HepG2 (cell line): ENCODE measurements around the gene SCAF11. TPM values are rescaled to one million over a fixed set of nuclear protein-coding genes. Genes with fewer than 3 reads are reported as not detected.

Source experiments
- ATF1 ChIP-seq: IDR thresholded peaks from 2 replicates; pipeline ENCODE4 v1.6.1; 2016; ENCODE audit warnings: mild to moderate bottlenecking, control low read depth
- CENPBD1 ChIP-seq: sonication (generic); formaldehyde crosslinking; IDR thresholded peaks from 2 replicates; pipeline ENCODE4 v1.8.0; 2022; ENCODE audit warnings: missing genetic modification reagents, low read depth, mild to moderate bottlenecking, borderline replicate concordance
- DMAP1 ChIP-seq: IDR thresholded peaks from 2 replicates; pipeline ENCODE4 v1.6.1; 2016
- MXD4 ChIP-seq: IDR thresholded peaks from 2 replicates; pipeline ENCODE4 v1.6.1; 2016; ENCODE audit warnings: mild to moderate bottlenecking, missing biosample characterization, missing genetic modification reagents
- NCOA5 ChIP-seq: sonication (generic); formaldehyde crosslinking; IDR thresholded peaks from 2 replicates; pipeline ENCODE4 v1.4.0; 2020; ENCODE audit warnings: missing genetic modification reagents
- NONO ChIP-seq, 2 experiments: fragments of 450-650 bp in 1 of 2; sonication (generic) in 1 of 2; formaldehyde crosslinking in 1 of 2; IDR thresholded peaks in 1 of 2; conservative IDR thresholded peaks in 1 of 2; 2 replicates each; pipeline versions ENCODE4 v1.6.1 to v1.8.0; 2017 to 2022; ENCODE audit warnings: mild to moderate bottlenecking in 1 of 2, missing genetic modification reagents in 1 of 2, moderate library complexity in 1 of 2
- PAXIP1 ChIP-seq: sonication (generic); formaldehyde crosslinking; conservative IDR thresholded peaks from 2 replicates; pipeline ENCODE4 v1.4.0; 2020; ENCODE audit warnings: mild to moderate bottlenecking, missing genetic modification reagents, moderate library complexity
- POLR2AphosphoS2 ChIP-seq: IDR thresholded peaks from 2 replicates; pipeline ENCODE4 v1.6.1; 2011; ENCODE audit warnings: low read depth, low read length, improper control_type of control experiment
- SATB2 ChIP-seq: sonication (generic); formaldehyde crosslinking; IDR thresholded peaks from 2 replicates; pipeline ENCODE4 v1.5.0; 2020; ENCODE audit warnings: missing genetic modification reagents
- SUZ12 ChIP-seq: fragments of 150-350 bp; IDR thresholded peaks from 2 replicates; pipeline ENCODE4 v1.6.1; 2014; ENCODE audit warnings: low read depth, low read length
- ZBTB14 ChIP-seq: sonication (generic); formaldehyde crosslinking; IDR thresholded peaks from 2 replicates; pipeline ENCODE4 v1.4.0; 2020; ENCODE audit warnings: missing genetic modification reagents
- ZFP82 ChIP-seq: sonication (generic); formaldehyde crosslinking; IDR thresholded peaks from 2 replicates; pipeline ENCODE4 v1.5.1; 2020; ENCODE audit warnings: mild to moderate bottlenecking, missing genetic modification reagents, borderline replicate concordance
- ZFP90 ChIP-seq: sonication (generic); formaldehyde crosslinking; IDR thresholded peaks from 2 replicates; pipeline ENCODE4 v1.8.0; 2022; ENCODE audit warnings: missing genetic modification reagents, mild to moderate bottlenecking, inconsistent platforms, borderline replicate concordance
- ZGPAT ChIP-seq: IDR thresholded peaks from 2 replicates; pipeline ENCODE4 v1.6.1; 2016; ENCODE audit warnings: mild to moderate bottlenecking
- ZNF121 ChIP-seq: sonication (generic); formaldehyde crosslinking; IDR thresholded peaks from 2 replicates; pipeline ENCODE4 v1.5.0; 2020; ENCODE audit warnings: mild to moderate bottlenecking, missing genetic modification reagents
- ZNF20 ChIP-seq: sonication (generic); formaldehyde crosslinking; IDR thresholded peaks from 2 replicates; pipeline ENCODE4 v1.4.0; 2020; ENCODE audit warnings: mild to moderate bottlenecking, moderate library complexity, missing genetic modification reagents
- ZNF580 ChIP-seq: IDR thresholded peaks from 2 replicates; pipeline ENCODE4 v1.6.1; 2016; ENCODE audit warnings: low read depth, borderline replicate concordance
- ZNF660 ChIP-seq: sonication (generic); formaldehyde crosslinking; IDR thresholded peaks from 2 replicates; pipeline ENCODE4 v1.5.1; 2020; ENCODE audit warnings: mild to moderate bottlenecking, low read depth, missing genetic modification reagents, borderline replicate concordance
- ZNF704 ChIP-seq: sonication (generic); formaldehyde crosslinking; IDR thresholded peaks from 2 replicates; pipeline ENCODE4 v1.8.1; 2023; ENCODE audit warnings: mild to moderate bottlenecking, inconsistent platforms, moderate library complexity, missing genetic modification reagents, borderline replicate concordance
- ZSCAN29 ChIP-seq: sonication (generic); formaldehyde crosslinking; conservative IDR thresholded peaks from 2 replicates; pipeline ENCODE4 v1.4.0; 2020; ENCODE audit warnings: mild to moderate bottlenecking, missing genetic modification reagents
- polyA plus RNA-seq, 8 experiments: library from polyadenylated mRNA; depleted of rRNA in 3 of 8; stranded (reverse) in 7 of 8; unstranded in 1 of 8; fragments of >200 nt; fragmentation: Illumina TruSeq in 4 of 8; extraction: Trizol in 4 of 8; gene quantifications; 2 replicates each; pipeline versions ENCODE4 v1.2.1 to v1.2.3, GENCODE V29; 2011 to 2016; ENCODE audit warnings: low read depth in 4 of 8, missing spikeins in 1 of 8, mixed read lengths in 1 of 8; ENCODE audit not compliant: insufficient read depth in 1 of 8
- total RNA-seq, 5 experiments: library from RNA; depleted of rRNA; stranded (reverse); fragments of >200 nt; fragmentation: Illumina TruSeq; extraction: Trizol; gene quantifications; 2 replicates each; pipeline ENCODE4 v1.2.3, GENCODE V29; 2016; ENCODE audit warnings: low read depth in 1 of 5

Gene SCAF11
- total and polyA plus RNA-seq, 2 of the 13 experiments (the other 11 are each of a cell fraction or from before 2014, with no cell fraction given) = 26.9 to 38.3 TPM

- TF ChIP-seq PAXIP1 (CRISPR knock-in tag) (peak; percentile 90), DMAP1 (CRISPR knock-in tag) (peak; percentile 95), ATF1 (CRISPR knock-in tag) (peak; percentile 94), CENPBD1 (CRISPR knock-in tag) (no peak), NCOA5 (CRISPR knock-in tag) (peak; percentile 80; the same call in 1 of the 2 replicates), SUZ12 (peak; percentile 13; the same call in 1 of the 2 replicates), ZFP90 (CRISPR knock-in tag) (peak; percentile 12; the same call in 1 of the 2 replicates), ZNF121 (CRISPR knock-in tag) (no peak), ZNF580 (CRISPR knock-in tag) (peak; percentile 90; the same call in 1 of the 2 replicates), ZFP82 (CRISPR knock-in tag) (no peak), ZNF704 (no peak; the same call in 1 of the 2 replicates), POLR2AphosphoS2 (peak; percentile 88; the same call in 1 of the 2 replicates), SATB2 (peak; percentile 70; the same call in 1 of the 2 replicates), ZBTB14 (CRISPR knock-in tag) (no peak), ZGPAT (CRISPR knock-in tag) (peak; percentile 82), ZNF660 (no peak), ZSCAN29 (CRISPR knock-in tag) (no peak), ZNF20 (0 out of 2 replicates have a peak, but pooled peaks have one; percentile 24), MXD4 (CRISPR knock-in tag) (peak; percentile 89; the same call in 1 of the 2 replicates), NONO (IDR thresholded peaks at IDR 0.05) (no peak), NONO (CRISPR knock-in tag; conservative IDR thresholded peaks at IDR 0.05) (peak; percentile 98)
Measured at GRCh38 chr12:45990468-45991283, at the start of gene SCAF11 (continued).
